HG03045 (cell line): Measurements from ENCODE around the gene TPD52L1.

Experiments
- ATAC-seq: cut with Tn5 transposase; IDR thresholded peaks from one replicate; pipeline ENCODE4 v1.9.1; 2021; ENCODE audit warnings: mild to moderate bottlenecking, moderate library complexity; ENCODE audit not compliant: unreplicated experiment

Gene TPD52L1

GRCh38 chr6:125207956-125208355 lies 54.4 kb downstream of the TPD52L1 start:
- ATAC-seq = no peak

GRCh38 chr6:125208625-125209249 lies 55.2 kb downstream of the TPD52L1 start:
- ATAC-seq = no peak

GRCh38 chr6:125210667-125211066 lies 57.1 kb downstream of the TPD52L1 start:
- no peak for ATAC-seq

GRCh38 chr6:125211352-125211751 lies 57.8 kb downstream of the TPD52L1 start:
- ATAC-seq = no peak

GRCh38 chr6:125212377-125212776 lies 58.8 kb downstream of the TPD52L1 start:
- ATAC-seq = no peak

GRCh38 chr6:125213939-125214338 lies 60.4 kb downstream of the TPD52L1 start:
- no peak for ATAC-seq

- ATAC-seq = no peak
Measured at GRCh38 chr6:125215252-125215819, 61.8 kb downstream of the TPD52L1 start.

- ATAC-seq = no peak
Measured at GRCh38 chr6:125216015-125216414, 62.4 kb downstream of the TPD52L1 start.

- no peak for ATAC-seq
Measured at GRCh38 chr6:125217369-125217768, 63.8 kb downstream of the TPD52L1 start.

GRCh38 chr6:125217992-125218391 lies 64.4 kb downstream of the TPD52L1 start:
- no peak for ATAC-seq

- no peak for ATAC-seq
Measured at GRCh38 chr6:125219361-125219895, 65.9 kb downstream of the TPD52L1 start.

- no peak for ATAC-seq
Measured at GRCh38 chr6:125220712-125221111, 67.1 kb downstream of the TPD52L1 start.

GRCh38 chr6:125222531-125223455 lies 69.2 kb downstream of the TPD52L1 start:
- no peak for ATAC-seq

GRCh38 chr6:125224231-125224861 lies 70.8 kb downstream of the TPD52L1 start:
- ATAC-seq = no peak

- no peak for ATAC-seq
Measured at GRCh38 chr6:125227244-125227643, 73.7 kb downstream of the TPD52L1 start.

- no peak for ATAC-seq
Measured at GRCh38 chr6:125228981-125229479, 75.5 kb downstream of the TPD52L1 start.

- ATAC-seq = no peak
Measured at GRCh38 chr6:125230674-125231073, 77.1 kb downstream of the TPD52L1 start.

- no peak for ATAC-seq
Measured at GRCh38 chr6:125231133-125231532, 77.6 kb downstream of the TPD52L1 start.

GRCh38 chr6:125231574-125232343 lies 78.2 kb downstream of the TPD52L1 start:
- ATAC-seq = no peak

GRCh38 chr6:125232466-125232865 lies 78.9 kb downstream of the TPD52L1 start:
- ATAC-seq = no peak
